AML-193 (cell line): Measurements from ENCODE around the gene OR4K2.
"Not testable (repeated sequence)": the region's sequence is repeated elsewhere in the genome, so short reads cannot be mapped to it uniquely, and the experiment has no call there.

Source experiments
- DNase-seq, 2 experiments: peaks; one replicate each; lab custom pipeline; 2025; lab: John Stamatoyannopoulos, UW

The OR4K2 gene, protein sequence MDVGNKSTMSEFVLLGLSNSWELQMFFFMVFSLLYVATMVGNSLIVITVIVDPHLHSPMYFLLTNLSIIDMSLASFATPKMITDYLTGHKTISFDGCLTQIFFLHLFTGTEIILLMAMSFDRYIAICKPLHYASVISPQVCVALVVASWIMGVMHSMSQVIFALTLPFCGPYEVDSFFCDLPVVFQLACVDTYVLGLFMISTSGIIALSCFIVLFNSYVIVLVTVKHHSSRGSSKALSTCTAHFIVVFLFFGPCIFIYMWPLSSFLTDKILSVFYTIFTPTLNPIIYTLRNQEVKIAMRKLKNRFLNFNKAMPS

DNA sequence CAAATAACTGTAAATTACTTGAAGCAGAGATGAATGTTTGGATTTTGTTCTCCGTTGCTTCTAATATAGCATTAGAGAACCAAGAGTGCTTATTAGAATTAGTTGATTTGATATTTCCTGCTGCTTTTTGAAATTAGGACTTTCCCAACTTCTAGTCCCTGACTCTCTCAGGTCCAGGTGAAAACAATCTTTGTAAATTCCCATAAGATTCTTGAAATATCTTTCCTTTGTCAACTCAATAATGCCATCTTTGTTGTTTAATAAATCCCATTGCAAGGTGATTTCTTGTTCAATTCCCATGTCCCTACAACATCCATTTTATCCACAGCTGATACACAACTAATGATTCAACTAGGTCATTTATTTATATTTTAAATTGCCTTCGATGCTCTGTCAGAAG lies at the start of gene OR4K2:
OR4K2 (plus strand) TSS at position 301 of the 400 bp plus-strand sequence. CDS start 1,126 bp downstream, outside the sequence.
- no peak for DNase-seq

DNA sequence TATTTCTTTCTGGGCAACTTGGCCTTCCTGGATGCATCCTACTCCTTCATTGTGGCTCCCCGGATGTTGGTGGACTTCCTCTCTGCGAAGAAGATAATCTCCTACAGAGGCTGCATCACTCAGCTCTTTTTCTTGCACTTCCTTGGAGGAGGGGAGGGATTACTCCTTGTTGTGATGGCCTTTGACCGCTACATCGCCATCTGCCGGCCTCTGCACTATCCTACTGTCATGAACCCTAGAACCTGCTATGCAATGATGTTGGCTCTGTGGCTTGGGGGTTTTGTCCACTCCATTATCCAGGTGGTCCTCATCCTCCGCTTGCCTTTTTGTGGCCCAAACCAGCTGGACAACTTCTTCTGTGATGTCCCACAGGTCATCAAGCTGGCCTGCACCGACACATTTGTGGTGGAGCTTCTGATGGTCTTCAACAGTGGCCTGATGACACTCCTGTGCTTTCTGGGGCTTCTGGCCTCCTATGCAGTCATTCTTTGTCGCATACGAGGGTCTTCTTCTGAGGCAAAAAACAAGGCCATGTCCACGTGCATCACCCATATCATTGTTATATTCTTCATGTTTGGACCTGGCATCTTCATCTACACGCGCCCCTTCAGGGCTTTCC lies 47.2 kb upstream of the OR4K2 start:
- not testable (repeated sequence) for DNase-seq

DNA sequence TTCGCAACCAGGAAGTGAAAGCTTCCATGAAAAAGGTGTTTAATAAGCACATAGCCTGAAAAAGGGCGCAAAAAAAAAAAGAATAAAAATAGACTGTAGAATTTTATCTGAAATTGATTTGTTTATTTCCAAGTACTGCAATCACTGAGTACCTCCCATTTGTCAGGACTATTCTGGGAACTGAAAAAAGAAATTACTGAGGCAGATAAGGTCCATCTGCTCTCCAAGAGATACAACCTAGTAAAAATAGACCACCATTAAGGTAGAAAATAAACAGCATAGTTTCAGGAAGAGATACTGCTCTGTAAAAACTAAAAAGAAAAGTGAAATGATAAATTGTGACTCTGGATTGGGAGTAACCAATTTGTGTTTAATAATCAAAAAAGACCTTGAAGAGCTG lies 46.6 kb upstream of the OR4K2 start:
- DNase-seq, result no peak

DNA sequence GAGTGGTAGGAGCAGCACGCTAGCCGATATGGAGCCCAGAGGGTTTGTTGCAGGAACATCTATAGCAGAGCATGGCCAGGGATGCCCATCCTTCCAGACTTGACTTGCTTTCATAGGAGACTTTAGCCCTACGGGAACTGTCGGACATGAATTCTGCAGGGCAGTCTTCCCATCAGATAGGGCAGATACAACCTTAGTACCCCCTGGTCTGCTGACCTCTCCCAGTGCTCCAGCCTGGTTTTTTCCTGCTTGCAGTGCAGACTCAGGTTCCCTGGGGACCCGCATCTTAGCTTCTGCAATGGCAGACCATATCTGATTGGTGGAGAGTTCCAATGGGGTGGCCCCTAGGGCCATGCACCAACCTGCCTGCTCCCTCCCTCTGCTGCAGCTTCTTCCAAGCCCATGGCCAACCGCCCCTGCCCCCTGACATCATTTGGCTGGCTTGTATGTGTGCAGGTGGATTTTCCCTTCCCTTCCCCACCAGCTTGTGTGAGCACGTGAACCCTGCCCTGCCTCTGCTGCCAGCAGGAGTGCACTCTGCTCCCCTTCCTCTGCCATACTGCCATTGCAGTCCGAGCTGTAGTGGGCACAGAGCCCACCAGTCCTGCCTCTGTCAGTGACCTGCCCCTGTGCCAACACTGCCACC lies 40.6 kb upstream of the OR4K2 start:
- not testable (repeated sequence) for DNase-seq

DNA sequence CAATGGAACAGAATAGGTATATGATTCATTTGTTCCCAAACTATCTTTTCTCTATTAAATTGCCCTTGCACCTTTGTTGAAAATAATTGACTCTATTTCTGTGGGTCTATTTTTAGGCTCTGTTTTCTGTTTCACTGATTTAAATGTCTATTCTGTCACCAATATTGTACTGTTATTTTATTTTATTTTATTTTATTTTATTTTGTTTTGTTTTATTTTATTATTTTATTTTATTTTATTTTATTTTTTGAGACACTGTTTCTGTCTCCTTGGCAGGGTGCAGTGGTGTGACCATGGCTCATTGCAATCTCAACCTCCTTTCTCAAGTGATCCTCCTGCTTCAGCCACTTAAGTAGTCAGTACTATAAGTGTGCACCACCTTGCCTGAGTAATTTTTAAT lies 36.5 kb upstream of the OR4K2 start:
- DNase-seq, result no peak

DNA sequence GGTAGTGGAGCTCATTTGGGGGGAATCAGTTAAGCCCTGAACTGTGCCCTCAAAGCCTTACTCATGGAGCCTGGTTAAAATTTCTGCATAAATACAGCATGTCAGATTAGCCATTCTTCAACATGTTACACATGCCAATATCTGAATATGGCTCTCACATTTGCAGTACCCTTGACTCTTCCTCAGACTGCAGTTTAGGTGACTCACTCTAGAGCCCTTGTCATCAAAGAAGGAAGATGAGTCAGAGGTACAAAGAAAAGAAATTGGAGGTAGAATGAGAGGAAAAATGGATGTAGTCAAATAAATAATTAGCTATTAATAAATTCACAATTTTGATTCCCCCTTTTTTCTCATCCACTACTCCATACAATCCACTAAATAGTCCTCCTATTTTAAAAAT lies 23.6 kb upstream of the OR4K2 start:
- DNase-seq, result no peak

DNA sequence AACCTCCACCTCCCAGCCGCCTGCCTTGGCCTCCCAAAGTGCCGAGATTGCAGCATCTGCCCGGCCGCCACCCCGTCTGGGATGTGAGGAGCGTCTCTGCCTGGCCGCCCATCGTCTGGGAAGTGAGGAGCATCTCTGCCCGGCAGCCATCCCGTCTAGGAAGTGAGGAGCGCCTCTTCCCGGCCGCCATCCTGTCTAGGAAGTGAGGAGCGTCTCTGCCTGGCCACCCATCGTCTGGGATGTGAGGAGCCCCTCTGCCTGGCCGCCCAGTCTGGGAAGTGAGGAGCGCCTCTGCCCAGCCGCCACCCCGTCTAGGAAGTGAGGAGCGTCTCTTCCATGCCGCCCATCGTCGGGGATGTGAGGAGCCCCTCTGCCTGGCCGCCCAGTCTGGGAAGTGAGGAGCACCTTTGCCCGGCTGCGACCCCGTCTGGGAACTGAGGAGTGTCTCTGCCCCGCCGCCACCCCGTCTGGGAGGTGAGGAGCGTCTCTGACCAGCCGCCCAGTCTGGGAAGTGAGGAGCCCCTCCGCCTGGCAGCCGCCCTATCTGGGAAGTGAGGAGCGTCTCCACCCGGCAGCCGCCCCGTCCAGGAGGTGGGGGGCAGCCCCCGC lies 8.8 kb upstream of the OR4K2 start:
- DNase-seq, result not testable (repeated sequence)

DNA sequence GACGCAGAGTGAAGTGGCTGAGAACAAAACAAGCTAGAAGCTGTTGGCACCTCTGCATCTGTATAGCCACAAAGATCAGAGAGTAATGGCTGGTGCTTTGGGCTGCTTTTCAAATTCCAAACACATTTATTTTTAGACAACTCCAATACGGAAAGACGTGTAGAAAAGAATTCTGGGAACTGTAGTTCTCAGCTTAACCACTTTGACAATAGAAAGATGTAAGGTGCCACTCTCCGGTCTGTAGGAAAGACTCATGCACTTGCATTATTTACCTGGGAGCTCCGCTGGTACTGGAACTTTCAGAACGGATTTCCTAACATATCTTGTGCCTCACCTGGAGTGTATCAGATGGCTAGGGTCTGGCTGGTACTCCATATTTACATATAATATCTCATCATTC lies 1.8 kb upstream of the OR4K2 start:
- no peak for DNase-seq

DNA sequence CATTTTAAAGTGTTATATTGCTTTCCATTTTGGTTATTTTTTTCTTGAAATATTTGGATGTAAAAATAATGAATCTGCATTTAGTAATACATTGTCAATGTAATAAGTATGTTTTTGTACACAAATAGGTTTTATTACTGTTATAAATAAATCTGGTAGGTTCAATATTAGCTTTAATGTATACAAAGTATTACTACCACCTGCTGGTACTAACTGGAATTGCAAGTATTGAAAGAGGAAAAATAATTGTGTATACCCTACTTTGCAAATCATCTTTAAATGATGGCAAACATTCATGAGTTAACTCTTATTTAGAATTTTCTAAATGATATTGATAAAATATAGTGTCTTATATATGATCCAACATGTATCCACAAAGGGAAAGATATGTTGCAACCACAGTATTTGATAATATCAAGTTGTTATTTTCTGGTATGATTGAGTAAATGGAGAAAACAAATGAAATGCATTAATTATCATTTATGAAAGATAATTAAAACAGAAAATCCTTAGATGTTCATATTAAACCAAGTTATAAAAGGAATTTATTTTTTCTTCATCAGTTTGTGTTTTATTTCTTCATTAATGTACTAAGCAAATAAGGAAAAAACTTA lies 3.2 kb downstream of the OR4K2 start:
- DNase-seq, result peak; percentile 4 to 13

DNA sequence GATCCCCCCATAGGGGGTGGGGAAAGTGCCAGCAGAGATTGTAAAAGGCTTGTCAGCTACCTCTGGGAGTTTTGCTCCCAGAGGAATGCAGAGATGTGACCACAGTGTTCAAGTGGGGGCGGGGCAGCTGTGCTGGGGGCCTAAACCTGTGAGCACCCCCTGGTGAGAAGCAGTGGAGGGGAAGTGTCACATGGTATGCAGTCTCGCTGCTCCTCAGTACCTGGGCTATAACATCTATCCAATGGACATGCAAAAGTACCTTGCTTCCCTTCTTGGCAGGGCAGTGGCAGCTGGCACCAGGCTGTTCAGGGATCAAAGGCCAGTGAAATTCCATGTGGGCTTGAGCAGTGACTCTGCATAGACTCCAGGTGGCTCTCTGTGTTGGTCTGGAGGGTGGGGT lies 20.3 kb downstream of the OR4K2 start:
- DNase-seq, result no peak

DNA sequence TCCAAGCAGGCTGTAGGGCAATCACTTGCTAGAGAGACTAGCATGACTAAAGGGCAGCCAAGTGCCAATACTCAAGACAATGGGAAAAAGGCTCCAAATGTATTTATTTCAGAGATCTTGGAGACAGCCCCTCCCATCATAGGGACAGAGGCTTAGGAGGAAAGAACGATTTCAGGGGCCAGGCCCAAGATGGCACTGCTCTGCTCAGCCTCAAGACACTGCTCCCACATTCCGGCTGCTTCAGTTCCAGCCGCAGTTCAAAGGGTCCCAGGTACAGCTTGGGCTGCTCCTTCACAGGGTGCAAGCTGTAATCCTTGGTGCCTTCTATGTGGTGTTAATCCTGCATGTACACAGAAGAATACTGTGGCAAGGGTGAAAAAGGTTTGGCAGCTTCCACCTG lies 26.1 kb downstream of the OR4K2 start:
- no peak for DNase-seq

DNA sequence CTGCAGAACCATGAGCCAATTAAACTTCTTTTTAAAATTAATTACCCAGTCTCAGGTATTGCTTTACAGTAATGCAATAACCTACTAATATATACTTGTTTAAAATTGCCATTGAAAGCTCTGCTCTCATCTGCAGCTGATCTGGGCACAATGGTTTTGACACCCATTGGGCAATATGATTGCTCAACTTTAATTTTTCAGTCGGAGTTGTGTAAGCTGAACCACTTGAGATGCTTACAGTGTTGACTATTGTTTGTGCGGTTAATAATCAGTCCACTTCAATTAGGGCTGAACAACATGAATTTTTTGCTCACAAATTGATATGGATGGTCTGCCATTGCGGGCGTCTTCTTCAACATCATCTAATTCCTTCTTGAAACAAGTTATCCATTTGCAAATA lies 27.5 kb downstream of the OR4K2 start:
- peak; percentile 9 to 18 for DNase-seq

DNA sequence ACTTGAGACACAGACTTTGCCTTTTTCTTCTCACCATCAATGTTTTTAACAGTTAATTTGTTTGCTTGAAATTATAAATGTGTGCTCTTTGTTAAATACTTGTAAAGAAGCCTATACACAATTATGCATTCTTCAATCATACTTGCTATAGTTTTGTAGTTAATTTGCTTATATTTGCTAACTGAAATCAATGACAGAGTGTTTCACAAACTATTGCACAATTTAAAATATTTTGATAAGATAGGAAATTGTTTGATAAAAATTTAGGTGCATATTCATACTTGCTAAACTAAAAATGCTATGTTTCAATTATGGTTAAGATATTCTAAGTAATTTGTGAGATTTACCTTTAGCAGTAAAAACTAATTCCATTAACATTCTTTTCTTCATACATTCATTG lies 31.7 kb downstream of the OR4K2 start:
- no peak for DNase-seq

DNA sequence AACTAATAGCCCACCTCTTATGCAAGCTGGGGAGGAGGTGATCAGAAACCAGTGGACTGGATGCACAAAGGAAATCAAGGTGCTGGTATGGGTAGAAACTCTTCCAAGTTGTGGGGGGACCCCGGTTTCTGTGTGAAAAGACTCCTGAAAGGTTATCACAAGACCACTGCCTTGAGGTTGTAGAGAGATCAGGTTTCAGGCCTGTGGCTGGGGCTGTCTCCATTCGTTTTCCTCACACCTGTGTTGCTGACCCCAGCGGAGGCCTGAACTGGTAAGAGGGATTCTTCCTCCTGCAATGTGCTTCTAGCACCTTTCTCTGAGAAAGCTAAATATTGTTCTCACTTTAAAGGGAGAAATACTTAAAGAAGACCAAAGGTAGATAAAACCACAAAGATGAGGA lies 36.2 kb downstream of the OR4K2 start:
- DNase-seq, result no peak

DNA sequence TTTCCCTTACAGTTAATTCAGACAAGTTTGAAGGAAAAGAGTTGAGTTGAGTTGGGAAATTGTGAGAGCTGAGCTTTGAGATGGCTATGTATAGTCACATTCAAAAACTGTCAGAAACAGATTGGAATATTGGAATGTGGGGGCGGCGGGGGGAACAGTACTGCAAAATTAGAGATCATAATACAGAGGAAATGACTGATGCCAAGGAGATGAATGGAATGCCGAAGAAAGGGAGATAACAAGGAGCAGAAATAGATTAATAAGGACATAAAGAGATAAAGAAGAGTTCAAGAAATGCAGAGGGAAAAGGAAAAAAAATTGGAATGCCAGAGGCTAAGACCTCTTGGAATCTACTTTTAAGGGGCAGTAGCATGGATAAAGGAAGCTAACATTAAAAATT lies 42.3 kb downstream of the OR4K2 start:
- no peak for DNase-seq

DNA sequence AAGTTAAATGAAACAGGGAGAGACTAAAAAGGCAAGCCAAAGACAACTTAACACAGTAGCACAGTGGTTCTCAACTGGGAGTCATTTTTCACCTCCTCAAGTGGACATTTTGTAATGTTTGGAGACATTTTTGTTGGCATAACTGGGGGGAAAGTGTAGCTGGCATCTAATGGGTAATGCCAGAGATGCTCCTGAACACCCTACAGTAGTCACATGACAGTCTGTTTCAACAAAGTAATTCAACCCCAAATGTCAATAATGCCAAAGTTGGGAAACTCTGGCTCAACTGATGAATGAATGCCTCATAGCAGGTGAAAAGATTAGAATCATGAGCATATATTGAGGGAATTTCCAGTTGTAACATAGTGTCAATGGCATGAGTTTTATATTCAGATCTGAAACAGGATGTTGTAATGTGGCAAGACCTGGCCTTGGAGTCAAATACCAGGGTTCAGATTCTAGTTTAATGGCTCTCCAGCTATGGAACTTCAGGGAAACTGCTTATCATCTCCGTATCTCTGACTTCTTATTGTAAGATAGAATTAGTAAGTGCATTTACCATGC lies 43.1 kb downstream of the OR4K2 start:
- no peak for DNase-seq

DNA sequence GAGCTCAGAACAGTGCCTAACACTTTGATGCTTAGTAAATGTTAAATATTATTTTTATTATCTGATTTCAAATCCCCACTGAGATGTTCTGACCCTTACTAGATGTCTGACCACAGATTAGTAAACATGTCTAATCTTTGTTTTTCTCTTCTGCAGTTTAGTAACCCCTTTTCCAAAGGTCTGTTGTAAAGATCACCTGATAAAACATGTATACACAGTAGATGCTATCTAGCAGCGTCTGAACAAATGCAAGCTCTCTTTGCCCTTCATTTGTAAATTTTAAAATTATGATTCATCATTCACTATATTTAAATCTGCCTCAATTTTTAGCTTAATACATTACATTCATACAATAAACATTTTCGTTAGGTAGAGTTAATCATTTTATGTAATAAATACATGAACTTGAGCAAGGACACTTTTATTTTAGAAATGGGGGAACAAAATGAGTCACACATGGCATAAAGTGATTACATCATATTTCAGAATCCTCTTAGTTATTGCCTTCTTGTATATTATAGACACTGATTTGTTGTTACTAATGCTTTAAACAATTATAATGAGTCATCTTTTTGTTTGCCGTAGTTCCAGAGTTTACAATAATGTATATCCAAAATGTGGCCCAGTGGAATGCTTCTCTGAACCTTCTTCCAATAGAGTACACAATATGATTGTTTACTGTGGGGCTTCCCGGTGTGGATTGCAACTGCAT lies 43.8 kb downstream of the OR4K2 start:
- DNase-seq, result no peak

DNA sequence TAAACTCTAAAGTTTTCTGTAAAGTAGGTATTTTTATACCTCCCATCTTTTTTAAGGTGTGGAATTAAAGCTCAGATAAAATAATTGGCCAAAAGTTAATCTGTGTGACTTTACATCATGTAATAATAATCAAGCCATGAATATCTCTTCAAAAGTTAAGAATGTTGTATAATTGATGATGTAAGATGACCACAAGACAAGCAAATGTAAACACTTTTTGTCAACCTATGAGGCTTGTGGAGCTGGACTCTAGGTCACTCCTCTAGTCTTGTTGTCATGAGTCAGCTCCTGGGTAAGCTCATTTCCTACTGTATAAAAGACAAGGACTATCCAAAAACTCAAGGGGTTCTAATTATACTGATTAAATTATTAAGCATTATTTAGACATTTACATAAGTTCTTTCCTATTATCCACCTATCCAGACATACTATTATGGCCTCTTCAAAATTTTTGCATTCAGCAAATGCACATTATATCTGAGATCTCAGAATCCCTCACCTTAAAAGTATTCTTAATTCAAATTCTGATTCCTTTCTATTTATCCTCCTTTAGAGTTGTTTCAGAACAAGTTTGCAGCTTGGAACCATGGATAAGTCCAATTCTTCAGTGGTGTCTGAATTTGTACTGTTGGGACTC lies 45.2 kb downstream of the OR4K2 start, which contains the start of gene OR4K5:
OR4K5 (plus strand) TSS at position 587 of the 637 bp plus-strand sequence; CDS start at position 587, 0 bp downstream.
- DNase-seq, result no peak

DNA sequence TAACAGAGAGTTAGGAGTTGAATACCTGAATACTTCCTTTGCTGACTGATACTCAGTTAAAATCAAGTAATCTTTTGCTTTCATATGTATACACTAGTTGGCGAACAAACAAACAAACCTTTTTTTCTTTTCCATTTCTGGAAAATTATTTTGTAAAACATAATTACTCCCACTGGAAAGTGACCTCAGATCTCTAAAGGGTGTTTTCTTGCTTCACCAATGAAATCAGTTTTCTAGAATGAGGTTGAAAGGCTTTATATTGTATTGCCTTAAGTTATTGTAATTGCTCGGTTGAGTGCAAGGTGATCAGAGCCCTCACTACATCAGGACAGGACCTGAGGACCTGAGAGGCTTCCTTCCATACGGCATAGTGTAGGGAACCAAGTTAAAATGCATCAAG lies 55.7 kb downstream of the OR4K2 start, which contains the start of gene OR4K1:
OR4K1 (plus strand) TSS at position 301 of the 400 bp plus-strand sequence. CDS start 4,750 bp downstream, outside the sequence.
- no peak for DNase-seq
